ENCODE results near the gene SCCPDH. TPM values are rescaled to one million over a fixed set of nuclear protein-coding genes. Genes with fewer than 3 reads are reported as not detected.
A peak's percentile ranks its signal among the peaks of the same experiment; 100 is the strongest.

Gene SCCPDH
- total RNA-seq, 1 experiment from 2014 or later, result 42.3 TPM

DNA sequence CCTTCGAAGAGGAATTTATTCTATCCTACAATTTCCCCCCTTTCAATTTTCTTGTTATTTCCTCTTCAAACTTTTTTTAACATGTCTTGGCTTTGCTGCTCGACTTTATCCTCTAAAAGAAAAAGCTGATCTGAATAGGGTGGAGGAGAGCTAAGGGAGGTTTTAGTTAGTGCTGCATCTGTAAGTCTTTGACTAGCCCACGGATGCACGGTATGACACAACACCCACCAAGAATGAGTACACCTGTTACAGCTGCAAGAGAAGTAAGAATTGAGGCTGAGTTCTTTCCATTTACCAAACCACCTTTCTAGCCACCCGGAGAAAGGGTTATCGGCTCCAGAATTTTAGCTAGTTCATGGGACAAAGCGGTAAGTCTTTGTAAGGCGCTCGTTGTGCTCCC is 23.8 kb downstream of the SCCPDH start:
- Histone ChIP-seq H3K36me3 (ENCODE audit: insufficient read depth, low read length) (peaks cover 9% of the 10 kb centered on the region; the same call in 1 of the 2 replicates), H3K9ac (ENCODE audit: low read length) (no peak overlapping the region), H3K27ac (ENCODE audit: low read length) (no peak overlapping the region), H3K4me3 (ENCODE audit: low read length) (no peak overlapping the region), H3K9me3 (ENCODE audit: low read length) (no peaks in the 10 kb centered on the region), H3K4me1 (ENCODE audit: low read length) (no peaks in the 10 kb centered on the region), H3K4me2 (ENCODE audit: low read depth, low read length, poor library complexity, severe bottlenecking) (no peak overlapping the region), H3K9me2 (replicated peaks; ENCODE audit: insufficient read depth, low read length) (no peaks in the 10 kb centered on the region), H2AFZ (ENCODE audit: low read length) (no peak overlapping the region), H4K20me1 (ENCODE audit: insufficient read depth, low read depth, low read length) (no peaks in the 10 kb centered on the region), H3K27me3 (ENCODE audit: low read length) (no peaks in the 10 kb centered on the region), H3K79me2 (ENCODE audit: low read length) (no peaks in the 10 kb centered on the region)
- no peak for DNase-seq

DNA sequence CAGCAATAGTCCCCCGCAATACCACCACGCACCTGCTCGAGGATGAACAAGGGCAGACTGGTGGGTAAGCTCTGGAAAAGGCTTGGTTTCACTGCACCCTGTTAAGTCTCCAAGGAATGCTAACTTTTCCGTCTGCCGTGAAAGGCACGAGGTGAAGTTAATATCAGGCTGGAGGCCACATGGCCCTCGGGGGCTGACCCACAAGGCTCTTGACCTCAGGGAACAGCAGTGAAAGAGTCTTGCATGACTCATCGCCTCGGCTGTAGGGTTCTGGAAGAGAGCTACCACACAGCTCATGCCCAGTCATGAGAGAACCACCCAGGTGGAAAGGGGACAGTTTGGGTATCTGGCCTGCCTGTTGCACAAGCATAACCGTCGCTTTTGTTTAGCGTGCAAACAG is 24.7 kb downstream of the SCCPDH start:
- Histone ChIP-seq H3K9ac (ENCODE audit: low read length) (no peak overlapping the region), H3K36me3 (ENCODE audit: insufficient read depth, low read length) (peaks cover 3% of the 10 kb centered on the region; the same call in 1 of the 2 replicates)
- DNase-seq, result no peak

GRCh38 chr1:246750752-246751151 is 26.5 kb downstream of the SCCPDH start:
- no peaks in the 10 kb centered on the region for H3K27me3 ChIP-seq (ENCODE audit: low read length)
- no peak overlapping the region for H3K27ac ChIP-seq (ENCODE audit: low read length)
- H3K4me2 ChIP-seq (ENCODE audit: low read depth, low read length, poor library complexity, severe bottlenecking), result no peak overlapping the region
- H4K20me1 ChIP-seq (ENCODE audit: insufficient read depth, low read depth, low read length), result no peaks in the 10 kb centered on the region
- DNase-seq, result no peak
- no peaks in the 10 kb centered on the region for H3K4me1 ChIP-seq (ENCODE audit: low read length)
- H3K9me3 ChIP-seq (ENCODE audit: low read length), result no peaks in the 10 kb centered on the region
- 0 out of 2 replicates have a peak, but pooled peaks cover 3% of the 10 kb centered on the region for H3K36me3 ChIP-seq (ENCODE audit: insufficient read depth, low read length)
- no peak overlapping the region for H3K9ac ChIP-seq (ENCODE audit: low read length)
- no peak overlapping the region for H2AFZ ChIP-seq (ENCODE audit: low read length)
- no peaks in the 10 kb centered on the region for H3K9me2 ChIP-seq (replicated peaks; ENCODE audit: insufficient read depth, low read length)
- H3K4me3 ChIP-seq (ENCODE audit: low read length), result no peak overlapping the region
- no peaks in the 10 kb centered on the region for H3K79me2 ChIP-seq (ENCODE audit: low read length)

More for the DNA sequence above, 24.7 kb downstream of the SCCPDH start:
- Histone ChIP-seq H3K9me3 (ENCODE audit: low read length) (no peaks in the 10 kb centered on the region), H4K20me1 (ENCODE audit: insufficient read depth, low read depth, low read length) (no peaks in the 10 kb centered on the region), H2AFZ (ENCODE audit: low read length) (no peak overlapping the region), H3K79me2 (ENCODE audit: low read length) (no peaks in the 10 kb centered on the region), H3K4me1 (ENCODE audit: low read length) (no peaks in the 10 kb centered on the region), H3K27ac (ENCODE audit: low read length) (no peak overlapping the region), H3K27me3 (ENCODE audit: low read length) (no peaks in the 10 kb centered on the region), H3K4me2 (ENCODE audit: low read depth, low read length, poor library complexity, severe bottlenecking) (no peak overlapping the region), H3K4me3 (ENCODE audit: low read length) (no peak overlapping the region), H3K9me2 (replicated peaks; ENCODE audit: insufficient read depth, low read length) (no peaks in the 10 kb centered on the region)

- no peak overlapping the region for H2AFZ ChIP-seq (ENCODE audit: low read length)
Observed at GRCh38 chr1:246753670-246754535, 29.7 kb downstream of the SCCPDH start.

GRCh38 chr1:246755419-246755818 is 31.2 kb downstream of the SCCPDH start:
- Histone ChIP-seq H3K36me3 (ENCODE audit: insufficient read depth, low read length) (peaks cover 13% of the 10 kb centered on the region; the same call in 1 of the 2 replicates), H2AFZ (ENCODE audit: low read length) (no peak overlapping the region), H3K79me2 (ENCODE audit: low read length) (no peaks in the 10 kb centered on the region), H3K9me3 (ENCODE audit: low read length) (no peaks in the 10 kb centered on the region), H3K4me2 (ENCODE audit: low read depth, low read length, poor library complexity, severe bottlenecking) (no peak overlapping the region), H3K4me3 (ENCODE audit: low read length) (no peak overlapping the region), H3K27ac (ENCODE audit: low read length) (no peak overlapping the region), H3K4me1 (ENCODE audit: low read length) (no peaks in the 10 kb centered on the region), H3K9ac (ENCODE audit: low read length) (no peak overlapping the region), H4K20me1 (ENCODE audit: insufficient read depth, low read depth, low read length) (no peaks in the 10 kb centered on the region), H3K27me3 (ENCODE audit: low read length) (no peaks in the 10 kb centered on the region), H3K9me2 (replicated peaks; ENCODE audit: insufficient read depth, low read length) (no peaks in the 10 kb centered on the region)
- DNase-seq, result no peak

More at GRCh38 chr1:246753670-246754535, 29.7 kb downstream of the SCCPDH start:
- Histone ChIP-seq H3K4me2 (ENCODE audit: low read depth, low read length, poor library complexity, severe bottlenecking) (no peak overlapping the region), H3K27ac (ENCODE audit: low read length) (no peak overlapping the region), H3K4me1 (ENCODE audit: low read length) (no peaks in the 10 kb centered on the region), H3K36me3 (ENCODE audit: insufficient read depth, low read length) (no peaks in the 10 kb centered on the region), H4K20me1 (ENCODE audit: insufficient read depth, low read depth, low read length) (no peaks in the 10 kb centered on the region), H3K9me2 (replicated peaks; ENCODE audit: insufficient read depth, low read length) (no peaks in the 10 kb centered on the region), H3K27me3 (ENCODE audit: low read length) (no peaks in the 10 kb centered on the region), H3K79me2 (ENCODE audit: low read length) (no peaks in the 10 kb centered on the region), H3K9me3 (ENCODE audit: low read length) (no peaks in the 10 kb centered on the region), H3K9ac (ENCODE audit: low read length) (no peak overlapping the region), H3K4me3 (ENCODE audit: low read length) (no peak overlapping the region)
- peak; percentile 88 for DNase-seq

- Histone ChIP-seq H3K27ac (ENCODE audit: low read length) (no peak overlapping the region), H3K9me2 (replicated peaks; ENCODE audit: insufficient read depth, low read length) (no peaks in the 10 kb centered on the region), H4K20me1 (ENCODE audit: insufficient read depth, low read depth, low read length) (no peaks in the 10 kb centered on the region), H3K4me3 (ENCODE audit: low read length) (no peak overlapping the region), H3K27me3 (ENCODE audit: low read length) (no peaks in the 10 kb centered on the region), H2AFZ (ENCODE audit: low read length) (no peak overlapping the region), H3K9ac (ENCODE audit: low read length) (no peak overlapping the region), H3K9me3 (ENCODE audit: low read length) (no peaks in the 10 kb centered on the region), H3K4me2 (ENCODE audit: low read depth, low read length, poor library complexity, severe bottlenecking) (no peak overlapping the region), H3K36me3 (ENCODE audit: insufficient read depth, low read length) (peaks cover 24% of the 10 kb centered on the region; the same call in 1 of the 2 replicates), H3K79me2 (ENCODE audit: low read length) (no peaks in the 10 kb centered on the region), H3K4me1 (ENCODE audit: low read length) (no peaks in the 10 kb centered on the region)
- DNase-seq, result no peak
Observed at GRCh38 chr1:246760422-246761347, 36.5 kb downstream of the SCCPDH start.

GRCh38 chr1:246761396-246761795 is 37.2 kb downstream of the SCCPDH start:
- H3K36me3 ChIP-seq (ENCODE audit: insufficient read depth, low read length), result peaks cover 24% of the 10 kb centered on the region; the same call in 1 of the 2 replicates
- no peaks in the 10 kb centered on the region for H4K20me1 ChIP-seq (ENCODE audit: insufficient read depth, low read depth, low read length)
- H3K4me3 ChIP-seq (ENCODE audit: low read length), result no peak overlapping the region
- no peaks in the 10 kb centered on the region for H3K27me3 ChIP-seq (ENCODE audit: low read length)
- no peak for DNase-seq
- no peak overlapping the region for H2AFZ ChIP-seq (ENCODE audit: low read length)
- H3K9me3 ChIP-seq (ENCODE audit: low read length), result no peaks in the 10 kb centered on the region
- H3K4me1 ChIP-seq (ENCODE audit: low read length), result no peaks in the 10 kb centered on the region; the same call in 1 of the 2 replicates
- H3K9me2 ChIP-seq (replicated peaks; ENCODE audit: insufficient read depth, low read length), result no peaks in the 10 kb centered on the region
- no peak overlapping the region for H3K9ac ChIP-seq (ENCODE audit: low read length)
- no peak overlapping the region for H3K27ac ChIP-seq (ENCODE audit: low read length)
- H3K4me2 ChIP-seq (ENCODE audit: low read depth, low read length, poor library complexity, severe bottlenecking), result no peak overlapping the region
- H3K79me2 ChIP-seq (ENCODE audit: low read length), result no peaks in the 10 kb centered on the region

- peaks cover 10% of the 10 kb centered on the region; the same call in 1 of the 2 replicates for H3K36me3 ChIP-seq (ENCODE audit: insufficient read depth, low read length)
Observed at GRCh38 chr1:246765521-246765920, 41.3 kb downstream of the SCCPDH start.

More at GRCh38 chr1:246765521-246765920, 41.3 kb downstream of the SCCPDH start:
- no peak overlapping the region for H3K4me2 ChIP-seq (ENCODE audit: low read depth, low read length, poor library complexity, severe bottlenecking)
- no peaks in the 10 kb centered on the region for H4K20me1 ChIP-seq (ENCODE audit: insufficient read depth, low read depth, low read length)
- H3K27ac ChIP-seq (ENCODE audit: low read length), result no peak overlapping the region
- no peaks in the 10 kb centered on the region for H3K27me3 ChIP-seq (ENCODE audit: low read length)
- H2AFZ ChIP-seq (ENCODE audit: low read length), result no peak overlapping the region
- DNase-seq, result no peak
- H3K9ac ChIP-seq (ENCODE audit: low read length), result no peak overlapping the region
- H3K4me1 ChIP-seq (ENCODE audit: low read length), result no peaks in the 10 kb centered on the region; the same call in 1 of the 2 replicates
- H3K9me3 ChIP-seq (ENCODE audit: low read length), result no peaks in the 10 kb centered on the region
- no peak overlapping the region for H3K4me3 ChIP-seq (ENCODE audit: low read length)
- H3K79me2 ChIP-seq (ENCODE audit: low read length), result no peaks in the 10 kb centered on the region
- no peaks in the 10 kb centered on the region for H3K9me2 ChIP-seq (replicated peaks; ENCODE audit: insufficient read depth, low read length)
